GM12892 (cell line): ENCODE results near the gene SPACA7.

Source experiments
- DNase-seq: peaks from one replicate; pipeline ENCODE4 v3.0.0; 2011; ENCODE audit not compliant: insufficient read length
- FAIRE-seq: peaks from 2 replicates; lab custom pipeline; 2011; peaks lifted over from hg19 to GRCh38; lab: Jason Lieb, UNC
- POLR2A ChIP-seq: IDR thresholded peaks from 2 replicates; pipeline ENCODE4 v1.6.1; 2011; ENCODE audit warnings: low read depth, low read length, control low read depth
- POLR2AphosphoS5 ChIP-seq: IDR thresholded peaks from 2 replicates; pipeline ENCODE4 v1.6.1; 2011; ENCODE audit warnings: low read depth, low read length, control low read depth
- TAF1 ChIP-seq: IDR thresholded peaks from 2 replicates; pipeline ENCODE4 v1.6.1; 2011; ENCODE audit warnings: low read depth, mild to moderate bottlenecking, control low read depth, low read length, borderline replicate concordance

The SPACA7 gene

DNA sequence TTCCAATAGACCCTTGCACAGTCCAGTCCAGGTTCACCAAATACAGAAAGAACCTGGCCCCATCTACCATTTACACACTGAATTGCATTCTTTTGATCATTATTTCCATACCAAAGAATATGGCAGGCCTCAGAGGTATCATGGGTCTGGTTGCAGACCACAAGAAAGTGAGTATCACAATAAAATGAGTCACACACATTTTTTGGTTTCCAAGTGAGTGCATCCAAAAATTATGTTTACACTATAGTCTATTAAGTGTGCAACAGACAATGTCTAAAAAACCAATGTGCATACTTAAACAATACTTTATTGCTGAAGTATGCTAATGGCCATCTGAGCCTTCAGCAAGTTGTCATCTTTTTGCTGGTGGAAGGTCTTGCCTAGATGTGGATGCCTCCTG, 105.3 kb downstream of the SPACA7 start:
- no peak for DNase-seq
- no peak for TF ChIP-seq POLR2A
- no peak for TF ChIP-seq POLR2AphosphoS5
- TF ChIP-seq TAF1, result no peak
- FAIRE-seq, result no peak

DNA sequence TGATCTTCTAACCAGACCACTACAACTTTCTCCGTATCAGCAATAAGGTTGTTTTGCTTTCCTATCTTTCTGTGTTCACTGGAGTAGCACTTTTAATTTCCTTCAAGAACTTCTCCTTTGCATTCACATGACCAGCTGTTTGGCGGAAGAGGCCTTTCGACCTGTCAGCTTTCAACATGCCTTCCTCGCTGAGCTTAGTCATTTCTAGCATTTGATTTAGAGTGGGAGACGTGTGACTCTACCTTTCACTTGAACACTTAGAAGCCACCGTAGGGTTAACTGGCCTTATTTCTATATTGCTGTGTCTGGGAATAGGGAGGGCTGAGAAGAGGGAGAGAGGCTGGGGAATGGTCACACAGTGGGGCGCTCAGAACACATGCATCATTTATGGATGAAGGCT, 107.1 kb downstream of the SPACA7 start:
- TF ChIP-seq POLR2A (no peak), POLR2AphosphoS5 (no peak), TAF1 (no peak)
- DNase-seq (no peak), FAIRE-seq (no peak)
